OCI-LY1 (cell line): ENCODE results near the gene NELFCD.

ENCODE experiments used
- H2AFZ ChIP-seq: fragments of 200-600 bp; sonication (generic), shearing (Covaris generic); 2 replicates; pipeline ENCODE4 v1.6.0; 2014; ENCODE audit warnings: antibody characterized with exemption, mild to moderate bottlenecking, low read length
- H3F3A ChIP-seq: fragments of 200-600 bp; sonication (generic), shearing (Covaris generic); 2 replicates; pipeline ENCODE4 v1.6.0; 2014; ENCODE audit warnings: mild to moderate bottlenecking, antibody characterized with exemption, low read length, moderate library complexity; ENCODE audit not compliant: insufficient read depth
- H3K27ac ChIP-seq: fragments of 200-600 bp; sonication (generic); 2 replicates; pipeline ENCODE4 v1.5.1; 2014; ENCODE audit warnings: low read length, mixed run types, mild to moderate bottlenecking, low read depth; ENCODE audit not compliant: poor library complexity, severe bottlenecking
- H3K27me3 ChIP-seq: fragments of 200-600 bp; sonication (generic); 2 replicates; pipeline ENCODE4 v1.6.0; 2014; ENCODE audit warnings: antibody characterized with exemption, mild to moderate bottlenecking, low read length, moderate library complexity; ENCODE audit not compliant: insufficient read depth
- H3K36me3 ChIP-seq: fragments of 200-600 bp; sonication (generic); 2 replicates; pipeline ENCODE4 v1.6.1; 2014; ENCODE audit warnings: mild to moderate bottlenecking, antibody characterized with exemption, low read length, moderate library complexity, mixed read lengths; ENCODE audit not compliant: insufficient read depth
- H3K4me1 ChIP-seq: fragments of 200-600 bp; sonication (generic); 2 replicates; pipeline ENCODE4 v1.5.1; 2014; ENCODE audit warnings: mild to moderate bottlenecking, low read length, moderate library complexity; ENCODE audit not compliant: insufficient read depth, severe bottlenecking
- H3K4me2 ChIP-seq: fragments of 200-600 bp; sonication (generic), shearing (Covaris generic); 2 replicates; pipeline ENCODE4 v1.6.1; 2014; ENCODE audit warnings: low read length
- H3K4me3 ChIP-seq: fragments of 200-600 bp; sonication (generic); 2 replicates; pipeline ENCODE4 v1.5.1; 2014; ENCODE audit warnings: low read length, low read depth, mild to moderate bottlenecking, mixed read lengths; ENCODE audit not compliant: poor library complexity, severe bottlenecking
- H3K79me2 ChIP-seq: fragments of 200-600 bp; shearing (Covaris generic); 2 replicates; pipeline ENCODE4 v1.6.1; 2016; ENCODE audit warnings: mixed run types, low read length, mixed read lengths; ENCODE audit not compliant: insufficient read depth
- H3K9ac ChIP-seq: fragments of 200-600 bp; sonication (generic), shearing (Covaris generic); 2 replicates; pipeline ENCODE4 v1.6.1; 2014; ENCODE audit warnings: mild to moderate bottlenecking, low read length, mixed read lengths
- H3K9me2 ChIP-seq: fragments of 200-600 bp; sonication (generic), shearing (Covaris generic); 2 replicates; pipeline ENCODE4 v1.6.1; 2014; ENCODE audit warnings: low read depth, mild to moderate bottlenecking, low read length, mixed read lengths
- H3K9me3 ChIP-seq: fragments of 200-600 bp; shearing (Covaris generic); 2 replicates; pipeline ENCODE4 v1.6.1; 2014; ENCODE audit warnings: low read length, mixed read lengths
- H4K20me1 ChIP-seq: fragments of 200-600 bp; sonication (generic), shearing (Covaris generic); 2 replicates; pipeline ENCODE4 v1.6.0; 2016; ENCODE audit warnings: mild to moderate bottlenecking, low read length; ENCODE audit not compliant: insufficient read depth
- EZH2 ChIP-seq: fragments of 200-600 bp; sonication (generic), shearing (Covaris generic); IDR thresholded peaks from 2 replicates; pipeline ENCODE4 v1.8.0; 2017; ENCODE audit warnings: borderline replicate concordance, mixed run types, mild to moderate bottlenecking, antibody characterized with exemption, low read length, moderate library complexity, mixed read lengths
- TF ChIP-seq, protein P1 (sequence below): fragments of 200-600 bp; sonication (generic), shearing (Covaris generic); IDR thresholded peaks from 2 replicates; pipeline ENCODE4 v1.5.1; 2017; ENCODE audit warnings: mild to moderate bottlenecking, antibody characterized with exemption, low read length, moderate library complexity, mixed read lengths

Gene NELFCD

GRCh38 chr20:58995461-58996225, 14.6 kb downstream of the NELFCD start:
- Histone ChIP-seq H3K4me1 (peaks cover 4% of the 10 kb centered on the region), H3K4me2 (no peak overlapping the region), H3K9ac (no peak overlapping the region), H3F3A (no peaks in the 10 kb centered on the region), H3K27me3 (no peaks in the 10 kb centered on the region), H3K4me3 (no peak overlapping the region), H4K20me1 (no peaks in the 10 kb centered on the region), H3K36me3 (peaks cover 93% of the 10 kb centered on the region), H3K79me2 (no peaks in the 10 kb centered on the region), H2AFZ (no peak overlapping the region), H3K27ac (no peak overlapping the region), H3K9me2 (no peaks in the 10 kb centered on the region), H3K9me3 (no peaks in the 10 kb centered on the region)
- TF ChIP-seq, protein P1, sequence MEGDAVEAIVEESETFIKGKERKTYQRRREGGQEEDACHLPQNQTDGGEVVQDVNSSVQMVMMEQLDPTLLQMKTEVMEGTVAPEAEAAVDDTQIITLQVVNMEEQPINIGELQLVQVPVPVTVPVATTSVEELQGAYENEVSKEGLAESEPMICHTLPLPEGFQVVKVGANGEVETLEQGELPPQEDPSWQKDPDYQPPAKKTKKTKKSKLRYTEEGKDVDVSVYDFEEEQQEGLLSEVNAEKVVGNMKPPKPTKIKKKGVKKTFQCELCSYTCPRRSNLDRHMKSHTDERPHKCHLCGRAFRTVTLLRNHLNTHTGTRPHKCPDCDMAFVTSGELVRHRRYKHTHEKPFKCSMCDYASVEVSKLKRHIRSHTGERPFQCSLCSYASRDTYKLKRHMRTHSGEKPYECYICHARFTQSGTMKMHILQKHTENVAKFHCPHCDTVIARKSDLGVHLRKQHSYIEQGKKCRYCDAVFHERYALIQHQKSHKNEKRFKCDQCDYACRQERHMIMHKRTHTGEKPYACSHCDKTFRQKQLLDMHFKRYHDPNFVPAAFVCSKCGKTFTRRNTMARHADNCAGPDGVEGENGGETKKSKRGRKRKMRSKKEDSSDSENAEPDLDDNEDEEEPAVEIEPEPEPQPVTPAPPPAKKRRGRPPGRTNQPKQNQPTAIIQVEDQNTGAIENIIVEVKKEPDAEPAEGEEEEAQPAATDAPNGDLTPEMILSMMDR = no peak
- no peak for TF ChIP-seq EZH2

DNA sequence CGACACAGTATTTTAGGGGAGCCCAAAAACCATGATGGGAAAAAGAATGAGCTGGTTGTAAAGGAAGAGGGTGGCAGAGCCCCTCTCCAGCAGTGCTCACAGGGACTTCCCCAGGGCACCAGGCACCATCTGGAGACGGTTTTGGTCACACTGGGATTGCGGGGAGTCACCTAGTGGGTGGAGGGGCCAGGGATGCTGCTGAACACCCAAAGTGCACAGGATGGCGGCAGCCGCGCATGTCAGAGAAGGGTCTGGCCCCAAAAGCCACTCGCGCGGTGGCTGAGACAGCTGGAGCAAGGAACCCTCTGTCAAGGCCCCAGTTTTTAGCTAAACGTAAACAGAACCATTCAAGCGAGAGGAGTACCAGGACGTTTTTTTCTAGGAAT, 15.2 kb downstream of the NELFCD start:
- Histone ChIP-seq H3K4me2 (no peak overlapping the region), H3F3A (no peaks in the 10 kb centered on the region), H3K4me3 (no peak overlapping the region), H4K20me1 (no peaks in the 10 kb centered on the region), H3K4me1 (peaks cover 4% of the 10 kb centered on the region), H3K36me3 (peaks cover 92% of the 10 kb centered on the region), H3K79me2 (no peaks in the 10 kb centered on the region), H2AFZ (no peak overlapping the region), H3K27ac (no peak overlapping the region), H3K9me3 (no peaks in the 10 kb centered on the region), H3K27me3 (no peaks in the 10 kb centered on the region), H3K9ac (no peak overlapping the region), H3K9me2 (no peaks in the 10 kb centered on the region)
- TF ChIP-seq, protein P1 = no peak
- no peak for TF ChIP-seq EZH2

DNA sequence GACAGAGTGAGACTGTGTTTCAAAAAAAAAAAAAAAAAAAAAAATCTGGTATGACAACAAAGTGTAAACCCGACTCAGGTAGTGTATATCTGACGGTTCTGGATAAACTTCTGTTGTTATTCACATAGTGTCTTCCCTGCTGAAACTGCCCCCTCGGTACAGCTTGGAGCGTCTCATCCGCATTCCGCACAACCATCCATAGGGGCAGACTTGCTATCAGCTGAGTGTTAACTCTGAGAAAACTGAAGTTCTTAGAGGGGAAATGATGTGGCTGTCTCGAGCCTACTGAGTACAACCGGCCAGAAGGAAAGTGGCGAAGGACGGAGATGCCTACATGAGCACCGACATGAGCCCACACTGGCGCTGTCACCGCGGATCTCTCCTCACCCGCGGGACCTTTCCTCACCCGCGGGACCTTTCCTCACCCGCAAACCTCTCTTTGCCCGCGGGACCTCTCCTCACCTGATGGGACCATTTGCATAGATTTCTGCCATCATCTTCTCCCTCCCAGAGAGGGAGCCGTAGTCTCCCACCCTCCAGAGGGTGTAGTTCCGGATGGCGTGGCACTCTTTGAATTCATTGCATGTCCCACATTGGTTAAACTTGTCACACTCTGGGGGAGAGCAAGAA, 16.2 kb downstream of the NELFCD start:
- Histone ChIP-seq H3K27me3 (no peaks in the 10 kb centered on the region), H3K79me2 (no peaks in the 10 kb centered on the region), H3K4me2 (no peak overlapping the region), H3K36me3 (peaks cover 92% of the 10 kb centered on the region), H3K27ac (no peak overlapping the region), H3K9me2 (no peaks in the 10 kb centered on the region), H3K9me3 (no peaks in the 10 kb centered on the region), H3K9ac (no peak overlapping the region), H4K20me1 (no peaks in the 10 kb centered on the region), H3F3A (no peaks in the 10 kb centered on the region), H3K4me1 (peaks cover 4% of the 10 kb centered on the region), H3K4me3 (no peak overlapping the region), H2AFZ (no peak overlapping the region)
- TF ChIP-seq, protein P1 = no peak
- TF ChIP-seq EZH2 = no peak
